ENCODE data around the gene SLBP. TPM values are rescaled to one million over a fixed set of nuclear protein-coding genes. Genes with fewer than 3 reads are reported as not detected.

SLBP gene
- total RNA-seq (ENCODE audit: low replicate concordance): 40.2 and 46.0 TPM in 2 replicates
- long read RNA-seq, transcript SLBP-206 (8 exons, 1,977 nt): major isoform, 7 of 17 reads
- long read RNA-seq, partial matches to known transcripts: 9 of 17 reads
- long read RNA-seq, other reads (novel, unspliced or antisense): 0 of 17 reads

GRCh38 chr4:1712216-1713002 is at the start of gene SLBP:
SLBP (minus strand) TSS chr4:1712319; CDS start chr4:1712188, 131 bp downstream.
- DNase-seq (ENCODE audit: extremely low spot score, unreplicated experiment): peak; percentile 96
- no peak for TF ChIP-seq CTCF (conservative IDR thresholded peaks at IDR 0.05)
- no peaks in the 10 kb centered on the region for H3K9me3 Mint-ChIP-seq
- peak within 1 kb of the TSS; percentile 99 for H3K27ac Mint-ChIP-seq
- peak within 1 kb of the TSS; percentile 98 for H3K4me3 Mint-ChIP-seq
- peaks cover 21% of the 10 kb centered on the region for H3K36me3 Mint-ChIP-seq
- H3K27me3 Mint-ChIP-seq: no peaks in the 10 kb centered on the region
- peaks cover 24% of the 10 kb centered on the region for H3K4me1 Mint-ChIP-seq (ENCODE audit: unreplicated experiment)

- no peak overlapping the region for H3K27ac Mint-ChIP-seq
- H3K4me1 Mint-ChIP-seq (ENCODE audit: unreplicated experiment): no peaks in the 10 kb centered on the region
- no peaks in the 10 kb centered on the region for H3K36me3 Mint-ChIP-seq
- no peak for DNase-seq (ENCODE audit: extremely low spot score, unreplicated experiment)
- TF ChIP-seq CTCF (conservative IDR thresholded peaks at IDR 0.05): no peak
- H3K9me3 Mint-ChIP-seq: no peaks in the 10 kb centered on the region
- H3K4me3 Mint-ChIP-seq: no peak overlapping the region
- H3K27me3 Mint-ChIP-seq: no peaks in the 10 kb centered on the region
Observed at GRCh38 chr4:1761130-1761689, 49.1 kb upstream of the SLBP start.

GRCh38 chr4:1760521-1761071 is 48.5 kb upstream of the SLBP start:
- Mint-ChIP-seq H3K9me3 (no peaks in the 10 kb centered on the region), H3K36me3 (no peaks in the 10 kb centered on the region), H3K4me3 (no peak overlapping the region), H3K27me3 (no peaks in the 10 kb centered on the region), H3K27ac (no peak overlapping the region), H3K4me1 (ENCODE audit: unreplicated experiment) (no peaks in the 10 kb centered on the region)
- no peak for DNase-seq (ENCODE audit: extremely low spot score, unreplicated experiment)
- no peak for TF ChIP-seq CTCF (conservative IDR thresholded peaks at IDR 0.05)

GRCh38 chr4:1759818-1760223 is 47.7 kb upstream of the SLBP start:
- Mint-ChIP-seq H3K4me3 (no peak overlapping the region), H3K4me1 (ENCODE audit: unreplicated experiment) (no peaks in the 10 kb centered on the region), H3K27me3 (no peaks in the 10 kb centered on the region), H3K27ac (no peak overlapping the region), H3K9me3 (no peaks in the 10 kb centered on the region), H3K36me3 (no peaks in the 10 kb centered on the region)
- TF ChIP-seq CTCF (conservative IDR thresholded peaks at IDR 0.05): no peak
- no peak for DNase-seq (ENCODE audit: extremely low spot score, unreplicated experiment)

GRCh38 chr4:1759170-1759817 is 47.2 kb upstream of the SLBP start:
- Mint-ChIP-seq H3K27ac (no peak overlapping the region), H3K4me3 (no peak overlapping the region)
- no peak for TF ChIP-seq CTCF (conservative IDR thresholded peaks at IDR 0.05)

More at GRCh38 chr4:1759170-1759817, 47.2 kb upstream of the SLBP start:
- Mint-ChIP-seq H3K27me3 (no peaks in the 10 kb centered on the region), H3K4me1 (ENCODE audit: unreplicated experiment) (no peaks in the 10 kb centered on the region), H3K36me3 (no peaks in the 10 kb centered on the region), H3K9me3 (no peaks in the 10 kb centered on the region)
- no peak for DNase-seq (ENCODE audit: extremely low spot score, unreplicated experiment)
